Naive B cell (primary cell): ENCODE results near the gene KLC4. TPM values are rescaled to one million over a fixed set of nuclear protein-coding genes. Genes with fewer than 3 reads are reported as not detected.

ENCODE experiments used
- ATAC-seq, 2 donors: fragments of 150-1000 bp; cut with Tn5 transposase; 2 replicates each; pipeline ENCODE4 v1.10.0; 2021; ENCODE audit warnings: low read depth in 2 of 2, mild to moderate bottlenecking in 2 of 2, moderate library complexity in 2 of 2
- DNase-seq: peaks from one replicate; pipeline ENCODE4 v3.0.0; 2022
- H3K27ac Mint-ChIP-seq, 6 donors: one replicate each; pipeline ENCODE4 v1.8.0; 2020 to 2022; ENCODE audit warnings: mild to moderate bottlenecking in 6 of 6, mixed read lengths in 6 of 6, moderate library complexity in 5 of 6, inconsistent platforms in 2 of 6
- H3K27me3 Mint-ChIP-seq, 3 donors: one replicate each; pipeline ENCODE4 v1.8.0; 2021 to 2022; ENCODE audit warnings: mixed read lengths in 3 of 3, mild to moderate bottlenecking in 1 of 3
- H3K36me3 Mint-ChIP-seq, 2 donors: one replicate each; pipeline ENCODE4 v1.8.0; 2020 to 2022; ENCODE audit warnings: mixed read lengths in 2 of 2, inconsistent platforms in 1 of 2, mild to moderate bottlenecking in 1 of 2
- H3K4me1 Mint-ChIP-seq, 3 donors: one replicate each; pipeline ENCODE4 v1.8.0; 2020 to 2022; ENCODE audit warnings: mixed read lengths in 3 of 3, inconsistent platforms in 1 of 3, mild to moderate bottlenecking in 1 of 3, moderate library complexity in 1 of 3
- H3K4me3 Mint-ChIP-seq, 8 donors: one replicate each; pipeline ENCODE4 v1.8.0; 2020 to 2022; ENCODE audit warnings: mild to moderate bottlenecking in 8 of 8, mixed read lengths in 8 of 8, moderate library complexity in 8 of 8, inconsistent platforms in 2 of 8
- H3K9me3 Mint-ChIP-seq, 7 donors: one replicate each; pipeline ENCODE4 v1.8.0; 2020 to 2022; ENCODE audit warnings: mixed read lengths in 7 of 7, mild to moderate bottlenecking in 5 of 7, inconsistent platforms in 2 of 7, moderate library complexity in 1 of 7
- polyA plus RNA-seq, 6 donors: library from polyadenylated mRNA; unstranded; fragments of 300-500 nt; fragmentation: Illumina TruSeq; gene quantifications; one replicate each; pipeline ENCODE4 v1.2.3, GENCODE V29; 2021; ENCODE audit warnings: low read depth in 6 of 6

The KLC4 gene
- polyA plus RNA-seq = 10 to 100 TPM in 4 of 6 donors, 1 to 10 TPM in 2; 1.3 to 11.2 (median 10.5) TPM

DNA sequence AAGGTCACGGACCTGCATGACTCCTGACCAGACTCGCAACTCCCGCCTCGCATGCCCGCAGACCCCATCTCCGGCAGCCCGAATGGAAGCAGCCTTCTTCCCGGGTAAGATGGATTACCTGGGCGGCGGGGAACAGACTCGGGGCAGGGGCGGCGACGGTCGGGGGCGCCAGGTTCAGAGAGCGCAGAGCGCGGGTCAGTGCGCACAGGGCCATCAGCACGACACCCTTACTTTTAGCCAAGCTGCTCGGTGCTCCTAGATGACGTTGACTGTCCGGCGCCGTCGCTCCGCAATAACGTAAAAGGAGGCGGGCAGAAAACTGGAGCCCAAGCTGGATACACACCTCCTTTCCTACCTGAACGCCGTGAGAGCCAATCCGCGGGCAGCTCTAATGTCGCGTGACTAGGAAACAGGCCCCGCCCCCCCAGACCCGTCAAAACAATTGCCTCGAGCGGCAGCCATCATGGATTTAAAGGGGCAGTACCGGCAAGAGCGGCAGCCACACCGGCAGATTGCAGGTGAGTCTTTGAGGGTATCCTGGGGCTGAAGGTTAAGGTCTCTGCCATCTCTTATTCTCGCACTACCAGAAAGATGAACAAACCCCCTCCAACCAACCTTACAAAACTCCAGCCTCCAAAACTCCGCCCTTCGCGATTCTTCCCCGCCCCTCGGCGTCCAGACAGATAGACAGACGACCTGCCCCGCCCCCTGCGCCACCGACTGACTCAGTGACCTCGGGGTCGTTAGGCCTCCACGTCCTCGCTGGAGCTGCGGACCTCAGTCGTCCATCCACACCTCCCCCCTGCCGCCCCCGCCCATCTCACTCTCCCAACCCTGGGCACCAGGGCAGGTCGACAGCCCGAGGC is at the start of gene KLC4, which contains the start of gene MRPL2:
KLC4 (plus strand) TSS at position 464 of the 866 bp plus-strand sequence. CDS start 1,705 bp downstream, outside the sequence.
MRPL2 (minus strand) TSS at position 267 of the 866 bp plus-strand sequence; CDS start at position 214, 53 bp downstream.
- peak within 1 kb of the TSS; percentile 98 to 100 (median 98) for H3K27ac Mint-ChIP-seq
- H3K27me3 Mint-ChIP-seq = no peaks in the 10 kb centered on the region
- peak; percentile 95 to 96 for ATAC-seq
- no peaks in the 10 kb centered on the region for H3K9me3 Mint-ChIP-seq
- peak within 1 kb of the TSS; percentile 89 to 99 (median 98) for H3K4me3 Mint-ChIP-seq
- H3K4me1 Mint-ChIP-seq = peaks cover 29 to 52% (median 44%) of the 10 kb centered on the region in 3 donors
- DNase-seq = peak; percentile 97
- H3K36me3 Mint-ChIP-seq = peaks cover 0 to 27% of the 10 kb centered on the region in 2 donors

DNA sequence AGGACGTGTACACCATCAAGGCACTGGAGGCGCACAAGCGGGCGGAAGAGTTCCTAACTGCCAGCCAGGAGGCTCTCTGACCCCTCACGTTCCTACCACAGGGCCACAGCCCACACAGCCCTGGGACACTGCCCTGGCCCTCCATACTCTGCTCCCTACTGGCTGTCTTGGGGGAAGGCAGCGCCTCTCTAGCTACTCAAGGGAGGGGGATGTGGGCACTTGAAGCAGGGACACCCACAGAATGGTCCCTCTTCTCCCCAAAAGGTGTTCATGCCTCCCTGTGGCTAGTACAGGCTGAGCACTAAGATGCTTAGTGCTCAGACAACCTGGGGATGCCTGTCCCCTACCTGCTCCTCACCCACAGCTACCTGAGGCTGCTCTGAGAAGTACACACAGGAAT is 48.2 kb upstream of the KLC4 start:
- H3K27me3 Mint-ChIP-seq = no peaks in the 10 kb centered on the region
- H3K36me3 Mint-ChIP-seq = peaks cover 0 to 1% of the 10 kb centered on the region in 2 donors
- H3K27ac Mint-ChIP-seq = peak overlapping the region in 2 of 6 donors; percentile 90 to 96
- DNase-seq = no peak
- no peak for ATAC-seq
- no peaks in the 10 kb centered on the region for H3K9me3 Mint-ChIP-seq
- H3K4me3 Mint-ChIP-seq = peak overlapping the region in 2 of 8 donors; percentile 69 to 84
- peaks cover 46 to 59% (median 55%) of the 10 kb centered on the region in 3 donors for H3K4me1 Mint-ChIP-seq

DNA sequence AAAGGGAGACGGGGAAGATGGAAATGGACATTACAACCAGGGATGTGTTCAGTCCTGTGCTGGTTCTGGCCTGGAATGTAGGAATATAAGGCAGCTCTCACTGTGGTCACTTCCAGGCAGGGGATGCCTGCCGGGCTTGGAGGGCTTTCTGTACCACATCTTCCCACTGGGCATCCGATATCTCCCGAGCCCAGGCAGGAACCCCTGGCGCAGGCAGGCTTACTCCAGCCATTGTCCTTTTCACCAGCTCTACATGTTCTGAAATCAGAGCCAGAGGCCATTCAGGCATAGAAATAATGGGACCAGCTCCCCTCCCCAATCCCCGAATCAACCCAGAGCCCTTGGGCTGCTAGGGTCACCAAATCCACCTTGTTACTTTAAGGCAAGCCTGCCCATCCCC is 47.1 kb upstream of the KLC4 start:
- H3K4me3 Mint-ChIP-seq = peak overlapping the region; percentile 28 to 99 (median 88)
- H3K4me1 Mint-ChIP-seq = peaks cover 47 to 70% (median 62%) of the 10 kb centered on the region in 3 donors
- no peak for ATAC-seq
- H3K27ac Mint-ChIP-seq = peak overlapping the region in 4 of 6 donors; percentile 58 to 96 (median 76)
- H3K27me3 Mint-ChIP-seq = no peaks in the 10 kb centered on the region
- no peaks in the 10 kb centered on the region for H3K36me3 Mint-ChIP-seq
- no peak for DNase-seq
- H3K9me3 Mint-ChIP-seq = no peaks in the 10 kb centered on the region

DNA sequence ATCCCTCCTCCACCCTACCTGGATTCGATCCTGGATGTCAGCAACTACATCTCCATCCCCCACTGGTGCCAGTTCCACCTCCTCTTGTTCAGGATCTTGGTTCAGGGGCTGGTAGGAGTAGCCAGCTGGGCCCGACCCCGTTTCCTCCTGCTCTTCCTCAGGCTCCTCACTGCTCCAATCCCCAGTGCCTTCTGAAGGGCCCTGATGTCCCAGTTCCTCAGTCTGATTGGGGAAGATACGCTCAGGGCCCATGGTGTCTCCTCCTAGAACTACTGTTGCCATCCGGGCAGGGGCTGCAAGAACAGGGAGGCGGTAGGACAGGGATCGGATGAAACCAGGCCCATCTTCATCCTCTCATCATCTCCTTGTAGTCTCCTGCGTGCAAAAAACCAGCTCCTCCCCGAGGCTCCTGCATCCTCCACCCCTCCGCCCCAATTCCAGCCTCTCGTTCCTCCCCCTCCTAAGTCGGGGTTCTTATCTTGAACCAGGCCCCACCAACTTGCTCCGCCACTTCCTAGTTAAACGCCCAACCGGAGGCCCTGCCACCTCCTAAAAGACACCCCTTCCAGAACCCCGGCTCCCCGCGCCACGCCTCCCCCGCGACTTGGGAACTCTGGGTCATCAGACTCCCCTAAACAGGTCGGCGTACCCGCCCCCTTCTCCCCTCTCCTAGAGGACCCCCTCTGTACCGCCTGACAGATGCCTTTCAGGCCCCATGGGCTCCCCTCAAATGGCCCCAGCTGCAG is 46.2 kb upstream of the KLC4 start:
- peaks cover 53 to 76% (median 67%) of the 10 kb centered on the region in 3 donors for H3K4me1 Mint-ChIP-seq
- H3K36me3 Mint-ChIP-seq = peaks cover 0 to 5% of the 10 kb centered on the region in 2 donors
- no peaks in the 10 kb centered on the region for H3K9me3 Mint-ChIP-seq
- ATAC-seq (no peak), DNase-seq (no peak)
- H3K4me3 Mint-ChIP-seq = peak overlapping the region; percentile 84 to 99 (median 96)
- H3K27ac Mint-ChIP-seq = peak overlapping the region; percentile 52 to 96 (median 91)
- H3K27me3 Mint-ChIP-seq = no peaks in the 10 kb centered on the region

DNA sequence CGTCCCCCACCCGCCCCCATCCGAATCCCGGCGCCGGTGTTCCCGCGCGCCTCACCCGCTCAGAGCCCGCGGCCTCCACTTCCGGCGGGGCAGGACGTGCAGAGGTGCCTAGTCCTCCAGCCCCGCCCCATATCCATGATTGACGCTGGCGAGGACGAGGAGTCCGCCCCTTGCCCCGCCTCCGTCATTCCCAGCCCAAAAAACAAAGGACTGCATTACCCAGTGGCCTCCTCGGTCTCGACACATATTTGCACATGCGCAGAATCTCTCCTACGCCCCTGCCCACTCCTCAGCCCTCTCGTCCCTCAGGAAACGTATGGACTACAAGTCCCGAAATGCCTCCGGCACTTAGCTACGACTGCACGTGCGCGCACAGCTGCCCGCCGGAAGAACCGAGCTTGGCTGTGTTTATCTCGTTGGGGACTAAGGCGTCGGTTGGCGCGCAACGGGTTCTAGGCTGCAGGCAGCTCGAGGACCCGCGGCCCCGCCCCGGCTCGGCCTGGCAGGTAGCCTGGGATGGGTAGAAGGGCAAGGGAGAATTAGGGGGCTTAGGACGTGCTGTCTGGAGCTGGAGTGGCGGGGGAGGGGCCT is 45.5 kb upstream of the KLC4 start, which contains the start of the genes KLHDC3 and MEA1:
KLHDC3 (plus strand) TSS at position 407 of the 591 bp plus-strand sequence. CDS start 2,944 bp downstream, outside the sequence.
MEA1 (minus strand) TSS at position 104 of the 591 bp plus-strand sequence. CDS start 133 bp downstream, outside the sequence.
- Mint-ChIP-seq H3K9me3 (no peaks in the 10 kb centered on the region), H3K4me1 (peaks cover 50 to 72% (median 66%) of the 10 kb centered on the region in 3 donors), H3K27me3 (no peaks in the 10 kb centered on the region), H3K27ac (peak within 1 kb of the TSS; percentile 79 to 96 (median 91)), H3K4me3 (peak within 1 kb of the TSS; percentile 84 to 99 (median 96)), H3K36me3 (peaks cover 4 to 12% of the 10 kb centered on the region in 2 donors)
- ATAC-seq = peak; percentile 91 to 92
- peak; percentile 98 for DNase-seq

DNA sequence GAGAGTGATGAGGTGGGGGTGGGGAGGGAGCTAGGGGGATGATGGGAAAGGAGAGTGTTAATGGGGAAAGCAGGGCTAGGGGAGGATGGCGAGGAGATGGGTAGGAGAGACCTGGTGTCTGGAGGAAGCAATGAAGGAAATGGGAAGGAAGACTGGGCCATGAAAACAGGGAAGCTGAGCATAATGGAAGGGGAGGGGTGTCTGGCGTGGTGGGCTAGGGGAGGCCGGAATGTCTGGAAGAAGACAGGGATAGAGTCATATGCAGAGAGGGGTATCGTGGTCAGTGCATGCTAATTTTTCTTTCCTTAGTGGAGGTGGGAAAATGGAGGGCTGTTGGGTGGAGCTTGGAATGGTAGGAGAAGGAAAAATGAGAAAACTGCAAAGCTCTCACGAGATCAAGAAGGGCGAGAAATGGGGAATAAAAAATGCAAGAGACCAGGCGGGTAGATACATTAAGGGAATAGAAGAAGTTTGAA is 45.0 kb upstream of the KLC4 start:
- DNase-seq (no peak), ATAC-seq (no peak)
- no peaks in the 10 kb centered on the region for H3K9me3 Mint-ChIP-seq
- H3K4me3 Mint-ChIP-seq = peak overlapping the region; percentile 84 to 99 (median 96)
- peaks cover 8 to 17% of the 10 kb centered on the region in 2 donors for H3K36me3 Mint-ChIP-seq
- H3K27ac Mint-ChIP-seq = peak overlapping the region in 5 of 6 donors; percentile 79 to 96 (median 92)
- no peaks in the 10 kb centered on the region for H3K27me3 Mint-ChIP-seq
- H3K4me1 Mint-ChIP-seq = peaks cover 53 to 72% (median 66%) of the 10 kb centered on the region in 3 donors

DNA sequence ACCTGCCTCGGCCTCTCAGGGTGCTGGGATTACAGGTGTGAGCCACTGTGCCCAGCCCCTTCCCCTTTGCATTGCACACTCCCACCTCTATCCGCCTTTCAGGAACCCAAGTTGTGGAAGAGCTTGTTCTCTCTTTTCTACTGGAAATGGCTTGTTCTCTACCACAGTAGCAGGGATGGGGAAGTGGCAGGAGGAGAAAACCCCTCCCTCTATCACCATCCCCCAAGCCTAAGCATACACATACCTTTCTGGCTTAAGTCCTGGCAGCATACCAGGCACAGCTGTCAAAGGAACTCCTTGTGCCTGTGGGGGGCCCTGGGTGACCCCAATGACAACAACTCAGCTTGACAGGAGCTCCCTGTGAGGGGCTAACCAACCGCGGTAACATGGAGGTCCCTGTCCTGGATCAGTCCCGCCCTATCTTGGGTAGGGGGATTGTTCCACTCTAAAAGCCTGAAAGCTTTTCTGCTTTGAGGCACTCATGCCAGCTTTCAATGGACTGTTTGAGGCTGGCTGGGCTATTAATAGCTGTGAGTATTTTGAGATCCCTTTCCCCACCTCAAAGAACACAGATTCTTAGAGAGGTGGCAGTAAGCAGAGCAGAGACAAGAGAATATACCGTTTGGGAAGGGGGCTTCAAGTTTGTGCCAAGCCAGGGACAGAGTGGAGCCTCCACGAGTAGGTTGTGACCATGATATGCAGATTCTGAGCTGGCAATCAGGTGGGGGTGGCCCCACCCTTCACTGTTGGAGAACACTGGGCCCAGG is 43.1 kb upstream of the KLC4 start:
- Mint-ChIP-seq H3K4me3 (peak overlapping the region in 7 of 8 donors; percentile 2 to 82 (median 65)), H3K9me3 (no peaks in the 10 kb centered on the region), H3K27ac (peak overlapping the region in 2 of 6 donors; percentile 38 to 86), H3K4me1 (peaks cover 52 to 75% (median 72%) of the 10 kb centered on the region in 3 donors), H3K36me3 (peaks cover 8 to 17% of the 10 kb centered on the region in 2 donors), H3K27me3 (no peaks in the 10 kb centered on the region)
- ATAC-seq = no peak
- no peak for DNase-seq

DNA sequence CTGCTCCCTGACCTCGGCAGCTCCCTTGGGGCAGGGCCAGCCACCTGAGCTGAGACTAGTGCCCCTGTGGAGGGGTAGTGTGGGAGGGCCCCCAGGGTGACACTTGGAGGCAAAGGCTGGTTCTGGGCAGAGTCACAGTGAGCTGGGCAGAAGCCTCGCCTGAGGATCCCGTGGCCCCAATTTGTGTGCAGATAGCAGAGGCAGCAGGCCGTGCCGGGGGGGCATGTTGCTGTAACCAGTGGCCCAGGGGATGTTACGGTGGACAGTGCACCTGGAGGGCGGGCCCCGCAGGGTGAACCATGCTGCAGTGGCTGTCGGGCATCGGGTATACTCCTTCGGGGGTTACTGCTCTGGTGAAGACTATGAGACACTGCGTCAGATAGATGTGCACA is 42.5 kb upstream of the KLC4 start:
- Mint-ChIP-seq H3K4me1 (peaks cover 51 to 69% (median 69%) of the 10 kb centered on the region in 3 donors), H3K27me3 (no peaks in the 10 kb centered on the region), H3K4me3 (peak overlapping the region in 1 of 8 donors; percentile 67), H3K36me3 (peaks cover 8 to 17% of the 10 kb centered on the region in 2 donors), H3K27ac (peak overlapping the region in 1 of 6 donors; percentile 38), H3K9me3 (no peaks in the 10 kb centered on the region)
- DNase-seq (no peak), ATAC-seq (no peak)

DNA sequence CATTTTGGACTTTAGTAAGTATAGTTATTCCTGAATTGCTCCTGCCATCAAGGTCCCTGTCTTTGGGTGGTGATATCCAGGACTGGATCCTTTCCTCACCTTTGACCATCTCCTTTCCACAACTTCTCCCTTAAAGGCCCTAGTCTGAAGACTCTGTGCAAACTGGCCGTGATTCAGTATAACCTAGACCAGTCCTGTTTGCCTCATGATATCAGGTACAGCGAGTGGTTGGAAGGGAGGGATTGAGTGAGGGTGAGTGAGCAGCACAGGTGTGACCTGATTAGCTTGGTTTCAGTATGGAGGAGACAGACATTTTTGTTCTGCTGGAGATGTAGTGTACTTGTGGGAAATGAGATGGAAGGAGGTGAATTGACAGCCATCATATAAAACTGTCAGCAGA is 40.3 kb upstream of the KLC4 start:
- ATAC-seq = no peak

DNA sequence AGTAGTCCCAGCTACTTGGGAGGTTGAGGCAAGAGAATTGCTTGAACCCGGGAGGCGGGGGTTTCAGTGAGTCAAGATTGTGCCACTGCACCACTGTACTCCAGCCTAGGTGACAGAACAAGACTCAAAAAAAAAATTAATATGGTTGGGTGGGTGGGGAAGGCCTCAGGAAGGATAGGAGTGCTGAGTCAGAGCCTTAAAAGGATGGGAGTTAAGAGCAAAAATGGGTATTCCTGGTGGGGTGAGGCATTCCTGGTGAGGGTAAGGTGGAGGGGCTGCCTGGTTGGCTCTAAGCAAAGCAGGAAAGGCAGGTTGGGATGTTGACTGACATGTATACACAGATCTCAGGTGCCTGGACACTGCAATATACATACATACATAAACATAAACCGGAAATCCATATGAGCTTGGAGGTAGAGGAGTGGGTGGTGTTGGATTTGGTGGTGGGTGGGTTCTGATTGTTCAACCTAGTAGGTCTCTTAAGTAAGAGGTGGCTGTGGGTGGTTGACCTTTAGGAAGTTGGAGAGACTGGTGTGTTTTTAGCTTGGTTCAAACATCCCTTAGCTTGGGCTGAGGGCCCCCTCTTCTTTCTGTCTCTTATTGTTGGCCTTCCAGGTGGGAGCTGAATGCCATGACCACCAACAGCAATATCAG is 39.3 kb upstream of the KLC4 start:
- no peaks in the 10 kb centered on the region for H3K27me3 Mint-ChIP-seq
- peak overlapping the region; percentile 51 to 95 (median 86) for H3K4me3 Mint-ChIP-seq
- peak overlapping the region in 4 of 6 donors; percentile 33 to 78 (median 74) for H3K27ac Mint-ChIP-seq
- H3K36me3 Mint-ChIP-seq = peaks cover 8 to 30% of the 10 kb centered on the region in 2 donors
- ATAC-seq (no peak), DNase-seq (no peak)
- H3K9me3 Mint-ChIP-seq = no peaks in the 10 kb centered on the region
- H3K4me1 Mint-ChIP-seq = peaks cover 29 to 58% (median 53%) of the 10 kb centered on the region in 3 donors

More for the DNA sequence above, 40.3 kb upstream of the KLC4 start:
- Mint-ChIP-seq H3K27me3 (no peaks in the 10 kb centered on the region), H3K4me1 (peaks cover 31 to 63% (median 56%) of the 10 kb centered on the region in 3 donors), H3K9me3 (no peaks in the 10 kb centered on the region), H3K4me3 (peak overlapping the region in 3 of 8 donors; percentile 20 to 70 (median 67)), H3K36me3 (peaks cover 8 to 22% of the 10 kb centered on the region in 2 donors), H3K27ac (peak overlapping the region in 2 of 6 donors; percentile 8 to 50)
- no peak for DNase-seq

DNA sequence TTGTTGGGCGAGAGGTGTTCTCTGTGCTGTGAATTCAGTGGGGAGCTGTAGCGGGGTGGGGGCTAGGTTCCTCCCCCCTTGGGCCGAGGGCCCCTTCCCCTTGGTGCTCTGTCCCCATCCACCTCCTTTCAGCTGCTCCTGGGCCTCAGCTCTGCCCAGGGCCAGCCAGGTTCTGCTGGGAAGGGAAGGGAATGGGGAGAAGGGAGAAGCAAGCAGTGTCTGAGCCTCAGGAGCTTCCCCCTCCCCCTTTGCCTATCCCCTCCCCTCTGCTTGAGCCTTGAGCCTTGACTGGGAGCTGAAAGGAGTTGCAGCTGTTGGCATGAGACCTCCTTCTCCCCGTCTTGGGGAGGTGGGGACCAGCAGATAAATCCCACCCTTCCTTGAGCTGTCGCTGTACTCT is 38.6 kb upstream of the KLC4 start:
- DNase-seq (no peak), ATAC-seq (no peak)
- Mint-ChIP-seq H3K9me3 (no peaks in the 10 kb centered on the region), H3K4me1 (peaks cover 29 to 56% (median 52%) of the 10 kb centered on the region in 3 donors), H3K36me3 (peaks cover 8 to 32% of the 10 kb centered on the region in 2 donors), H3K27ac (peak overlapping the region in 3 of 6 donors; percentile 33 to 75 (median 70)), H3K4me3 (peak overlapping the region; percentile 86 to 96 (median 94)), H3K27me3 (no peaks in the 10 kb centered on the region)
